Measurements from ENCODE around the gene UBE2S. TPM values are rescaled to one million over a fixed set of nuclear protein-coding genes. Genes with fewer than 3 reads are reported as not detected.

UBE2S gene
- total and polyA plus RNA-seq, 10 of the 15 experiments (the other 5 are each of a cell fraction or from before 2014, with no cell fraction given): 2.3 to 640 (median 127) TPM

GRCh38 chr19:55407800-55408532 is 378 bp upstream of the UBE2S start (continued):
- TF ChIP-seq ZNF274 (IDR thresholded peaks at IDR 0.05; ENCODE audit: insufficient read depth, insufficient read length) (no peak), ATF7 (IDR thresholded peaks at IDR 0.05; ENCODE audit: low read depth) (peak; percentile 89), RB1 (IDR thresholded peaks at IDR 0.05; ENCODE audit: borderline replicate concordance) (0 out of 2 replicates have a peak, but pooled peaks have one; percentile 6), E2F4 (IDR thresholded peaks at IDR 0.05; ENCODE audit: low read depth, low read length) (peak; percentile 94), ZNF592 (IDR thresholded peaks at IDR 0.05) (no peak), BCL3 (IDR thresholded peaks at IDR 0.05; ENCODE audit: borderline replicate concordance, insufficient read depth, low read depth, low read length, poor library complexity, severe bottlenecking) (no peak), IRF4 (IDR thresholded peaks at IDR 0.05; ENCODE audit: low read depth, low read length) (no peak), ZNF622 (IDR thresholded peaks at IDR 0.05) (no peak), BACH1 (IDR thresholded peaks at IDR 0.05; ENCODE audit: borderline replicate concordance) (no peak), ZNF384 (IDR thresholded peaks at IDR 0.05; ENCODE audit: borderline replicate concordance, low read depth, low read length) (no peak), PKNOX1 (IDR thresholded peaks at IDR 0.05) (peak; percentile 98), RAD21 (IDR thresholded peaks at IDR 0.05; ENCODE audit: insufficient read depth, low read depth, low read length) (no peak), POLR2AphosphoS2 (IDR thresholded peaks at IDR 0.05; ENCODE audit: low read depth, low read length) (no peak), SREBF2 (IDR thresholded peaks at IDR 0.05; ENCODE audit: low read length) (no peak), CBFB (IDR thresholded peaks at IDR 0.05; ENCODE audit: low read depth) (0 out of 2 replicates have a peak, but pooled peaks have one; percentile 40), NFIC (IDR thresholded peaks at IDR 0.05; ENCODE audit: low read depth, low read length) (no peak), SKIL (IDR thresholded peaks at IDR 0.05; ENCODE audit: low read depth, poor library complexity, severe bottlenecking) (no peak), SIX5 (IDR thresholded peaks at IDR 0.05; ENCODE audit: low read depth, low read length, severe bottlenecking) (no peak)
